Right lobe of liver (tissue), 6 donors: ENCODE measurements around the gene ADIPOR2. TPM values are rescaled to one million over a fixed set of nuclear protein-coding genes. Genes with fewer than 3 reads are reported as not detected.

Experiments
- ATAC-seq, 4 donors: fragments of 200-7000 bp; cut with Tn5 transposase; one replicate each; pipeline ENCODE4 v1.9.1; 2020; ENCODE audit warnings: mild to moderate bottlenecking in 4 of 4, moderate library complexity in 4 of 4
- DNase-seq, 3 donors: peaks; one replicate each; pipeline ENCODE4 v3.0.0-alpha.2; 2020
- H3K27ac ChIP-seq, 3 donors: fragments of 200-600 bp; one replicate each; pipeline ENCODE4 v1.8.0; 2022
- H3K27me3 ChIP-seq, 2 donors: fragments of 200-600 bp; one replicate each; pipeline ENCODE4 v1.8.0; 2022
- H3K36me3 ChIP-seq, 4 donors: fragments of 200-600 bp; sonication (generic) in 1 of 4; one replicate each; pipeline versions ENCODE4 v1.5.1 to v1.8.0; 2017 to 2022; ENCODE audit warnings: control low read depth in 1 of 4
- H3K4me1 ChIP-seq, 4 donors: fragments of 200-600 bp; sonication (generic) in 1 of 4; one replicate each; pipeline versions ENCODE4 v1.5.1 to v1.8.0; 2017 to 2022; ENCODE audit warnings: control low read depth in 1 of 4
- H3K4me3 ChIP-seq, 3 donors: fragments of 200-600 bp; one replicate each; pipeline ENCODE4 v1.8.0; 2022
- H3K9me3 ChIP-seq, 4 donors: fragments of 200-600 bp; sonication (generic) in 1 of 4; one replicate each; pipeline versions ENCODE4 v1.5.1 to v1.8.0; 2017 to 2022; ENCODE audit warnings: control low read depth in 1 of 4
- CTCF ChIP-seq, 4 donors: fragments of 200-600 bp in 3 of 4; fragments of 450-650 bp in 1 of 4; IDR thresholded peaks; one replicate each; pipeline versions ENCODE4 v1.5.1 to v1.8.0; 2016 to 2022; ENCODE audit warnings: antibody characterized with exemption in 4 of 4, mild to moderate bottlenecking in 2 of 4
- POLR2A ChIP-seq: fragments of 450-650 bp; IDR thresholded peaks from one replicate; pipeline ENCODE4 v1.6.1; 2017; ENCODE audit warnings: antibody characterized with exemption, mild to moderate bottlenecking
- WGBS: methylation state at CpG from one replicate; pipeline ENCODE4 v1.1.6; 2018; ENCODE audit warnings: low coverage, low lambda C conversion rate; ENCODE audit not compliant: insufficient coverage; ENCODE audit errors: missing lambda C conversion rate; 5-methylcytosine and 5-hydroxymethylcytosine counted together
- intact Hi-C, 2 donors: fragments of 100-400 bp; cut with DNase I; formaldehyde crosslinking; loops; one replicate each; pipeline versions ENCODE4 v1.11.2 to v1.14.1; 2022
- total RNA-seq, 6 experiments: library from RNA; depleted of rRNA in 2 of 6; stranded (reverse); fragments of >200 nt in 2 of 6; fragmentation: NEBNext Ultra II Directional in 3 of 6; extraction: Animal tissue kit (Norgen Biotek cat#: 25700) in 3 of 6; gene quantifications; one replicate each; pipeline versions ENCODE4 v1.1.0 to v1.2.4, GENCODE V29; 2016 to 2023
- donor health status: DM: no; HTN: yes; CAD: no.
- donor health status: DM: no; HTN: no; CAD: no.
- donor health status: DM: no; HTN: no; CAD: no.
- donor health status: DM: no; HTN: yes; CAD: no.
- donor health status: DM: no; HTN: yes; CAD: no.

Gene ADIPOR2
- total RNA-seq, 6 experiments from 2014 or later = 46.5 to 108 (median 59.8) TPM

- Histone ChIP-seq H3K27me3 (no peaks in the 10 kb centered on the region), H3K36me3 (no peaks in the 10 kb centered on the region), H3K4me3 (peak overlapping the region in 2 of 3 donors; percentile 30 to 38), H3K9me3 (no peaks in the 10 kb centered on the region), H3K4me1 (peaks cover 0 to 38% (median 12%) of the 10 kb centered on the region in 4 donors), H3K27ac (peak overlapping the region; percentile 51 to 94 (median 79))
- intact Hi-C loops = no loop called here
- peak; percentile 66 to 86 (median 85) for DNase-seq
- peak; percentile 10 to 58 (median 40) for ATAC-seq
- 40% methylated on average over 19 of the region's 46 CpGs for WGBS
- TF ChIP-seq CTCF (IDR thresholded peaks at IDR 0.05) (peak; percentile 31 to 60 (median 48)), POLR2A (peak; percentile 55)
Measured at GRCh38 chr12:1662761-1663439, 28.0 kb upstream of the ADIPOR2 start.

DNA sequence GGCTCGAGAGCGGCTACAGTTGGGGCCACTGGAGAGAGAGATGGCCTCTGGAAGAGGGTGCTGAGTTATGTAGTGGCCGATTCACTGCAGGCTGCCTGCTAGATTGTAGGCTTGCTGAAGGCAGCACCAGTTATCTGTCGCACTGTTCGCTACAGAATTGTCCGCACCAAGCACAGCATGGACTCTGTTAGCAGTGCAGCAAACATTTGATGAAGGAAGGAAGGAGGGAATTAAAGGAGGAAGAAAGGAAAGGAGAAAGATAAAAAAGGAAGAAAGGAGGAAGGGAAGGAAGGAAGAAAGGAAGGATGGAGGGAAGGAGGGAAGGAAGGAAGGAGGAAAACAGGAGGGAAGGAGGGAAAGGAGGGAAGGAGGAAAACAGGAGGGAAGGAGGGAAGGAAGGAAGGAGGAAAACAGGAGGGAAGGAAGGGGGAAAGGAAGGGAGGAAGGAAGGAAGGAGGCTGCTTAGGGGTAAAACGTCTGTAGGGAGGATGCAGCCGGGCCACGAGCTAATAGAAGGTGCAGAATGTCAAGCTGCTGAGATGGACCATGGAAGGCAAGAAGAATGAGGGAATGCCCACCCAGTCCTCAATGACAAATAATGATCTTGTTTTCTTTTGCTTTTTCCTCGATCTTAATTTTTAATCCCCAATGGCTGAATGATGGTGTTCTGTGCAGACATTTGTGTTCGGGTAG lies 27.3 kb upstream of the ADIPOR2 start:
- ATAC-seq = no peak
- no peak for TF ChIP-seq CTCF (IDR thresholded peaks at IDR 0.05)
- no peak for TF ChIP-seq POLR2A
- Histone ChIP-seq H3K4me1 (peaks cover 0 to 34% (median 12%) of the 10 kb centered on the region in 4 donors), H3K27ac (peak overlapping the region in 2 of 3 donors; percentile 79 to 94), H3K27me3 (no peaks in the 10 kb centered on the region), H3K4me3 (no peak overlapping the region), H3K9me3 (no peaks in the 10 kb centered on the region), H3K36me3 (no peaks in the 10 kb centered on the region)
- intact Hi-C loops = no loop called here
- no peak for DNase-seq
- WGBS = 90% methylated on average over 10 of the region's 11 CpGs

- Histone ChIP-seq H3K36me3 (no peaks in the 10 kb centered on the region), H3K27ac (peak overlapping the region; percentile 13 to 95 (median 29)), H3K4me3 (no peak overlapping the region), H3K4me1 (peaks cover 0 to 38% (median 8%) of the 10 kb centered on the region in 4 donors), H3K27me3 (no peaks in the 10 kb centered on the region), H3K9me3 (no peaks in the 10 kb centered on the region)
- ATAC-seq = no peak
- 75% methylated on average over 2 of the region's 2 CpGs for WGBS
- no peak for TF ChIP-seq POLR2A
- TF ChIP-seq CTCF (IDR thresholded peaks at IDR 0.05) = no peak
- intact Hi-C loops = no loop called here
- DNase-seq = no peak
Measured at GRCh38 chr12:1665366-1665765, 25.5 kb upstream of the ADIPOR2 start.

GRCh38 chr12:1666215-1666614 lies 24.7 kb upstream of the ADIPOR2 start:
- H3K36me3 ChIP-seq = no peaks in the 10 kb centered on the region
- DNase-seq = no peak
- H3K9me3 ChIP-seq = no peaks in the 10 kb centered on the region
- H3K4me1 ChIP-seq = peaks cover 0 to 35% (median 8%) of the 10 kb centered on the region in 4 donors
- TF ChIP-seq CTCF (IDR thresholded peaks at IDR 0.05) (peak in 1 of 4 donors; percentile 15), POLR2A (no peak)
- WGBS = 17% methylated on average over 5 of the region's 5 CpGs
- ATAC-seq = no peak
- no peaks in the 10 kb centered on the region for H3K27me3 ChIP-seq
- H3K4me3 ChIP-seq = peak overlapping the region in 2 of 3 donors; percentile 56 to 60
- H3K27ac ChIP-seq = peak overlapping the region; percentile 83 to 95 (median 90)
- intact Hi-C loops = no loop called here
